GM21825 (cell line): Measurements from ENCODE around the gene CLIC6.
A peak's percentile ranks its signal among the peaks of the same experiment; 100 is the strongest.

Source experiments
- ATAC-seq: cut with Tn5 transposase; IDR thresholded peaks from one replicate; pipeline ENCODE4 v1.9.1; 2021; ENCODE audit warnings: mild to moderate bottlenecking, moderate library complexity; ENCODE audit not compliant: unreplicated experiment

Gene CLIC6

DNA sequence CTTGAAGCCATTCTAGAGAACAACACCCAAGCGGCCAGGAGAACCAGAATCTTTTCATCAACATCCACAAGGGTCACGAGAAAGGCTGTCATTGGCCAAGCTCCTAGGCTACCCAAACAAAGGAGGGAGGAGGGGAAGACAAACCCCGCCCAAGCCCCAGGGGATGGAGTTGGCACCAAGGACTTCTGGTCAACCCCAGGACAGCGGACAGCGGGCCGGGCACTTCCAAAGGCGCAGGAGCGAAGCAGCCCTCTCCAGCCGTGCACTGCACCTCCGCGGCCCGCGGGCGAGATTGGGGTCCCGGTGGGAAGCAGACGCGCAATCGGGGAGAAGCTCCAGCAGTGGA, at the start of gene CLIC6:
CLIC6 (plus strand) TSS at position 192 of the 346 bp plus-strand sequence. CDS start 395 bp downstream, outside the sequence.
- ATAC-seq: no peak

DNA sequence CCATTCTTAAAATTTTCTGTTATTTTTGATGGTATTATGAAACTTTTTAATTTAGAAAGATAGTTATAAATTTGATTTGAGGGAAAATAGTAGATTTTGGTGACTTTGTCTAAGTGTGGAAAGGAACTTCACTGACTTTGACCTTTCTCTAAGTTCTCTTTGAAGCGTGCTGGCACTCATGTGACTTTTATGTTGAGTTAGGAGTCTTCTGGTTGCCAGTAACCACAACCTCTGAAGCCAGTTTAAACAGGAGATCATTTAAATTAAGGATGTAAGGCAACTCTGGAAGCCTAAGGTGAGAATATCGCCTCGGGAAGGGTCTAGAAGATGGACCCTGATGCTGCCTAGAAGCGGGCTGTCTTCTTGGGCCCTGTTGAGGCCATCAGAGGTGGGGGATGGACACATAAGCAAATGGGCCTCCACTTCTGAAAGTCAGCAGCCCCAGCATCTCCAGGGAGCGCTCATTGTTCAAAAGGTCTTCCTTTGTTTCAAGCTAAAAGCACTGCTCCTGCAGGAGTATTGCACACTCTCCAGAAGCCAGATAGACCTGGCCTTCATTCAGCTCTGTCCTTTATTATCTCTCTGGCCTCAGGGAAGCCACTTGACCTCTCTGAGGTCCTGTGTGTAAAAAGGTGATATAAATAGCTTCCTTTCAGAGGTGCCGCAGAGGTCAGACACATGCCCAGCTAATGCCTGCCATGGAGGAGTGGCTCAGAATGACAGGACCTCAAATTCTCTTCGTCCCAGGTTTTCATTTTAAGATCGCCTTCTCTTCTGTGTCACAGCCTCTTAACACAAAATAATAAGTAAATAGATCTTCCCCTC, 48.7 kb upstream of the CLIC6 start:
- no peak for ATAC-seq

- no peak for ATAC-seq
Observed at GRCh38 chr21:34621434-34622350, 47.1 kb upstream of the CLIC6 start.

DNA sequence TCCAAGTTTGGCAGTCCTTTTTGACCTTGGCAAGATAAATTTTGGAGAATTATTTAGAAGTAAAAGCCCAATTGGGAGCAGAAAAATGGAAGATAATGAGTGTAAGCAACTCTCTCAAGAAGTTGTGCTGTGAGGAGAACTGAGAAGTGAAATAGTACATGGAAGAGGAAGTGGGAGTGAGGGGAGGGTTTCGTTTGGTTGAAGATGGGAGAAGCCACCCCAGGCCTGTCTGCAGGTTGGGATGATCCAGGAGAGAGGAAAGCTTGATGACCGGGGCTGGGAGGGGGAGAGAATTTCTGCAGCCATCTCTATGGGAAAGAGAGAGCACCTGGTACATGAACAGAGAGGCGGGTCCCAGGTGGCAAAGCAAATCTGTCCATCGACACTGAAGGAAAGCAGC, 45.3 kb upstream of the CLIC6 start:
- ATAC-seq: no peak

DNA sequence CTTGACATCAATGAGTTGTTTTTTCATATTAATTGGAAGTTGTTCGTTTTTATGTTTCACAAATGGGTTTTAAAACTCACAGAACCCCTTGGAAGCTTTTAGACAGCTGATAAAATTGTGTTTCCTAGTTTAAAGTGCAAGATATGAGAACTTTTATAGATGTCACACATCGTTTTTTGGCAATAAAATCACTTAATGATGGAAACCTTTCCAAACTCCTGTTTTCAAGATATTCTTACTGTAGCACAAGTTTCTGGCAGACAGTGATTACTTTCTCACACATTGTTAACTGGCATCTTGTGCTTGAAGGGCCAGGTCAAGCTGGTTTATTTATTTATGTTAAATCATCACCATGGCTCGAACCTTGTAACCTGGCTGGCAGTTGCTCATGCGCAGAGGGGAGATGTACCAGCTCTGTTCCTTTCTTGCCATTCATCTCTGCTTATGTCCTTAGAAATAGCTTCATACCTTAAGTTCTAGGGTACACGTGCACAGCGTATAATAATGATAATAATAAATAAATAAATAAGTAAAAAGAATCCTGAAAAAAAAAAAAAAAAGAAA, 43.7 kb upstream of the CLIC6 start:
- no peak for ATAC-seq

GRCh38 chr21:34626131-34626530, 42.7 kb upstream of the CLIC6 start:
- ATAC-seq: no peak

DNA sequence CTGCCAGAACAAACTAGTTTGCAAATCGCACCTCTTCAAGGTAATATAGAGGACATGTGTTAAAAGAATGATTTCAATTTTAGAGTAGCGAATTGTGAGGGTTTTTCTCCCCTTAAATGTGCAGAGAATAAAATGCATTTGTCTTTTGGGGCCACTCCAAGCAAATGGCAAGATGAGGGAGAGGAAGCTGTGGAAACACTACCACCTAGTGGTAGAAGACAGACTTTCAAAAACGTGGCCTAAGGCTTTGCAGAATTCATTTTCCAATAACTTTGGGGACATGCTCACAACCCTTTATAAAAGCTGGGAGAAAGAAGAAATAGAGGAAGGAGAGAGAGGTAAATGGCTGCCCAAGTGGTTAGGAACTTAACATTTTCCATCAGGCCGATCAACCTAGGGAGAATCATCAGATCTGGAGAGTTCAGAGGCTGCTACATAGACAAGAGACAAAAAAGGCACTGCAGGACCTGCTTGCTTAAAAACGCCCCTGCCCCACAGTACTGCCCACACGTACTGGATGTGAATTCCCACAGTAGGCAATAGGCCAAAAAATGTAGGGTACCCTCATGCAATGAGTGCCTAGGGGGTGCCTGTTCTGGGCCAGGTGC, 38.2 kb upstream of the CLIC6 start:
- ATAC-seq: no peak

DNA sequence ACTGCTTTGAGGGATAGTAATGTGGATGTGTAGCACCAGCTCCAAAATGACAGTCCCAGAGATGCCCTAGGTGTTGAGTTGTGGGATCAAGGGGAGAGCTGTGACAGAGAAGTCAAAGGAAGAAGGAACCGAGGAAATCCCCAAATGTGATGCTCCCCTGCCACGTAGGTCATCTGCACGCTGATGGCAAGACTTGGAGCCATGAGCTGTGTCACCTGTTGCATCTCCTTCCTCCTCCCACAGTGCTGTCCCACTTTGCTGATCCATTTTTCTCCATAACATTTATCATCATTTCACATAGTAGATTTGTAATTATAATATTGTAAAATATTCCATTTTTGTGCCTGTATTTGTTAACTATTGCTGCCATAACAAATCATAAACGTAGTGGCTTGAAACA, 36.3 kb upstream of the CLIC6 start:
- no peak for ATAC-seq

GRCh38 chr21:34635307-34635706, 33.5 kb upstream of the CLIC6 start:
- ATAC-seq: no peak

- ATAC-seq: no peak
Observed at GRCh38 chr21:34636961-34637360, 31.8 kb upstream of the CLIC6 start.

GRCh38 chr21:34639250-34639649, 29.5 kb upstream of the CLIC6 start:
- no peak for ATAC-seq

- ATAC-seq: no peak
Observed at GRCh38 chr21:34639882-34640788, 28.7 kb upstream of the CLIC6 start.

DNA sequence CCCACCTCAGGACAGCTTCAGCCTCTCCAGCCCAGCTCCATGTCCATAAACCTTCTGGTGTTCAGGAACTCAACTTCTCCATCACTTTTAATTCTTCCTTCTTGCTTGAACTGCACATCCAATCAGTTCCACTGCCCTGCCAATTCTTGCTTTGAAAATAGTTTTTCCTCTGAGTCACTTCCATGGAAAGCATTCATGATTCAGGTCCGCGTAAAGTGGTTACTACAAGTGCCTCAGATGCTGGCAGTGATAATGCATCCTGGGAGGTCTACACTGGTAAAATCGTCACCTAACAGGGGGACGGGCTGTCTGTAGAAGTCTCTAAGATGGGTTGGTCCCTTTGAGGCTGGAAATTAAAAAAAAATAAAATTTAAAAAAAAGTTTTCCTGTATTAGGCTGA, 27.9 kb upstream of the CLIC6 start:
- ATAC-seq: no peak

GRCh38 chr21:34642211-34643075, 26.4 kb upstream of the CLIC6 start:
- peak; percentile 53 for ATAC-seq

DNA sequence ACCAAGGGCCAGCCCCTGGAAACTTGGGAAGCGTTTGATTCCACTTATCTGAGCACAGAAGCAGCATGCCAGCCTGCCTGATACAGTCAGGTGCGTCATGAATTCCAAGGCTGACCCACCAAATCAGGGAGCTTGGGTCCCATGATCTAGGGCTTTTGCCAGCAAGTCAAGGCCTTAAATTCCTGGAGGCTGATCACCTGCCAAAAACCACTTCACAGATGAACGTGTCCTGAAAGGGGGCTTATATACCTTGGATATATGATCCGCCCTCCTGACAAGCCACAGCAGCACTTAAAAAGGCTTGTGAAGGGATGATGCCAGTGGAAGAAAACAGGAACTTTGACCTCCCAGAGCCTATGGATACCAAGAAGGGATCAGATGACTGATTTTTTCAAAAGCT, 24.0 kb upstream of the CLIC6 start:
- ATAC-seq: no peak

GRCh38 chr21:34647555-34647954, 21.2 kb upstream of the CLIC6 start:
- no peak for ATAC-seq

GRCh38 chr21:34648739-34649297, 20.0 kb upstream of the CLIC6 start:
- ATAC-seq: no peak

DNA sequence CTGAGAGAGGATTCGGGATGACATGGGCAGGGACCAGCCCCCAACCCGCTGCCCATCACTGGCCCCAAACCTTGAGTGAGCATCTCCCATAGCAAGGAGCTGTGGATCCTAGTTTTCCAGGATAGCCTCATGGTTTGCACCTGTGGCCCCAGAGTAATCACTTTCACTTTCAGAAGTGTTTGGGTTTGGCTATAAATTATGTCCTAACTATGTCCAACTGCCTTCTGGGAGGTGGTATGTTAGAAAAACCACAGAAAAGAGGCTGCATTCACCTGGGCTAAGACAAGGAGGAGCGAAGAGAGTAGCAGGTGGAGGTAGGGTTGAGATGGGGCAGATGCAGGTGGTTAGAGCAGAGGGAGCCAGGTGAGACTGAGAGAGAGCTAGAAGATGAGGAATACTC, 19.4 kb upstream of the CLIC6 start:
- ATAC-seq: no peak

DNA sequence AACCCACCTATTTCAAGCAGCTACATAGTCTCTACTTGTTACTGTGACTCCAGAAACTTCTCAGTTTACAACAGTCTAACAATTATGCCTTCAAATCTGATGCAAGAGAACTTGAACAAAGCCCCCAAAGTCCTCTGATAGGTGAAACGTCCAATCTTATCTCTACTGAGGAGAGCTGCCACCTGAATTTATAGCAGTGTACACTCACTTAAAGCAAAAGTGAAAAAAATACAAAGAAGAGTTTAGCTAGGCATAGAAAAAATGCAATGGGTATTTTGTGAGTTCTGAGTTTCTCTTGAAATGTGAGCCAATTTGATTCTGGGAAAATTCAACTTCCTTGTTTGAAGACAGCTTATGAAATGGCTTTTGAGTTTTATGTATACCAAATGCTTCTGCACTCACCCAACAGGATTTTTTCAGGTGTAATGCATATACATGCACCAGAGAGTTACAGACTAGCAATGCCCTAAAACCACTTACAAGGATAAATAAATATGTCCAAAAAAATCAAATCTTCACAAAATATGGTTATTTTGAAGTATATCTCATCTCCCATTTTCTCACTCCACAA, 17.8 kb upstream of the CLIC6 start:
- no peak for ATAC-seq
